ENCODE results near the gene CLECL1. TPM values are rescaled to one million over a fixed set of nuclear protein-coding genes. Genes with fewer than 3 reads are reported as not detected.

CLECL1 gene
- total and polyA plus RNA-seq, 2 of the 4 experiments (the other 2 are of a cell fraction), result not detected

- dilution Hi-C loops (cut with HindIII; ENCODE audit: low sequenced_read_pairs, unreplicated experiment) (no loop called here), in situ Hi-C loops (cut with MboI; ENCODE audit: low sequenced_read_pairs) (no loop called here), intact Hi-C loops (cut with micrococcal nuclease) (no loop called here)
- Histone ChIP-seq H4K91ac (ENCODE audit: insufficient read depth, low read depth, low read length) (no peak overlapping the region), H3K9me1 (ENCODE audit: insufficient read depth, low read length) (no peaks in the 10 kb centered on the region), H3K23ac (ENCODE audit: low read depth, low read length) (no peak overlapping the region), H4K20me1 (ENCODE audit: insufficient read depth, low read length) (no peaks in the 10 kb centered on the region), H3K4me3 (ENCODE audit: insufficient read depth, low read depth, low read length) (no peak overlapping the region), H3K79me1 (ENCODE audit: low read depth in 1 of 2, low read length in 2 of 2) (no peaks in the 10 kb centered on the region), H2BK15ac (ENCODE audit: low read depth, low read length) (no peak overlapping the region), H2BK20ac (ENCODE audit: low read depth, low read length) (no peak overlapping the region), H3K4me1 (ENCODE audit: control insufficient read depth, insufficient read depth, low read length) (no peaks in the 10 kb centered on the region), H3K56ac (ENCODE audit: extremely low read depth, insufficient read depth, low read length) (no peak overlapping the region), H2AK5ac (ENCODE audit: low read depth, low read length) (no peak overlapping the region), H2BK120ac (ENCODE audit: low read depth, low read length) (no peak overlapping the region), H3K18ac (ENCODE audit: low read depth, low read length) (no peak overlapping the region), H2AFZ (replicated peaks; ENCODE audit: low read length, poor library complexity) (no peak overlapping the region), H4K8ac (ENCODE audit: low read depth in 2 of 2, low read length in 2 of 2) (no peak overlapping the region), H2AK9ac (replicated peaks; ENCODE audit: low read depth, low read length, poor library complexity) (no peak overlapping the region), H3K4ac (ENCODE audit: low read depth, low read length) (no peak overlapping the region), H3K9me3 (ENCODE audit: control insufficient read depth, insufficient read depth, low read length) (no peaks in the 10 kb centered on the region), H3K36me3 (ENCODE audit: control insufficient read depth, insufficient read depth, low read length) (no peaks in the 10 kb centered on the region), H3K27me3 (ENCODE audit: control insufficient read depth, insufficient read depth, low read length) (no peaks in the 10 kb centered on the region), H4K5ac (ENCODE audit: low read depth, low read length) (no peak overlapping the region), H3K27ac (ENCODE audit: insufficient read depth, low read length) (no peak overlapping the region), H3K4me2 (ENCODE audit: low read depth, low read length) (no peak overlapping the region), H3K14ac (replicated peaks; ENCODE audit: low read depth, low read length) (no peak overlapping the region), H3K9ac (ENCODE audit: low read depth, low read length) (no peak overlapping the region), H2BK5ac (ENCODE audit: low read depth, low read length, poor library complexity, severe bottlenecking) (no peak overlapping the region)
- WGBS, 2 experiments (ENCODE audit: extremely low coverage in 2 of 2, insufficient read length in 1 of 2), result no CpG with 5 or more reads among the region's 5 CpGs
- no TSS peak for BruUV-seq (replicated peaks)
- CTCF ChIA-PET, result no interaction called here
- no peak for ATAC-seq (ENCODE audit: low read depth)
- POLR2A ChIA-PET (ENCODE audit: unreplicated experiment), result no interaction called here
- no peak for TF ChIP-seq FOS (IDR thresholded peaks at IDR 0.05; ENCODE audit: low read depth, low read length)
- TF ChIP-seq ELK1 (IDR thresholded peaks at IDR 0.05; ENCODE audit: borderline replicate concordance, low read depth, low read length), result no peak
- no peak for TF ChIP-seq CHD1 (IDR thresholded peaks at IDR 0.05; ENCODE audit: low read depth, low read length)
- TF ChIP-seq RCOR1 (IDR thresholded peaks at IDR 0.05; ENCODE audit: insufficient replicate concordance, low read length), result no peak
- TF ChIP-seq SMC3 (IDR thresholded peaks at IDR 0.05; ENCODE audit: low read depth, low read length), result no peak
- no peak for TF ChIP-seq BHLHE40 (IDR thresholded peaks at IDR 0.05; ENCODE audit: low read depth, low read length)
- no peak for TF ChIP-seq RFX5 (IDR thresholded peaks at IDR 0.05; ENCODE audit: low read depth, low read length)
- TF ChIP-seq MXI1 (IDR thresholded peaks at IDR 0.05; ENCODE audit: borderline replicate concordance, low read depth, low read length), result no peak
- TF ChIP-seq USF2 (IDR thresholded peaks at IDR 0.05; ENCODE audit: low read depth, low read length), result no peak
- TF ChIP-seq RAD21 (IDR thresholded peaks at IDR 0.05; ENCODE audit: low read length), result no peak
- no peak for DNase-seq
Observed at GRCh38 chr12:9757433-9758025, 24.6 kb upstream of the CLECL1 start.
